OCI-LY7 (cell line): ENCODE measurements around the gene DUSP12. TPM values are rescaled to one million over a fixed set of nuclear protein-coding genes. Genes with fewer than 3 reads are reported as not detected.
A peak's percentile ranks its signal among the peaks of the same experiment; 100 is the strongest.
"Not testable (repeated sequence)": the region's sequence is repeated elsewhere in the genome, so short reads cannot be mapped to it uniquely, and the experiment has no call there.

Experiments
- BruUV-seq: library from RNA; stranded (reverse); fragments of 400-500 nt; replicated peaks from 2 replicates; lab custom pipeline; 2021; lab: Mats Ljungman, UMichigan
- CTCF ChIA-PET: fragments of 300-600 bp; sonication (Branson Sonifier 250); formaldehyde crosslinking; loops from one replicate; lab custom pipeline; 2022; ENCODE audit warnings: antibody characterized with exemption; ENCODE audit not compliant: unreplicated experiment; lab: Charles Lee
- POLR2A ChIA-PET: fragments of 300-600 bp; sonication (Branson Sonifier 250); formaldehyde crosslinking; loops from one replicate; lab custom pipeline; 2022; ENCODE audit warnings: antibody characterized with exemption; lab: Charles Lee
- DNase-seq: peaks from one replicate; pipeline ENCODE4 v3.0.0-alpha.2; 2015; ENCODE audit warnings: low spot score
- H2AFZ ChIP-seq: fragments of 200-600 bp; sonication (generic), shearing (Covaris generic); 2 replicates; pipeline ENCODE4 v1.6.1; 2014; ENCODE audit warnings: mild to moderate bottlenecking, antibody characterized with exemption, low read length, moderate library complexity
- H3K27ac ChIP-seq: fragments of 200-600 bp; sonication (generic); 2 replicates; pipeline ENCODE4 v1.5.1; 2014; ENCODE audit warnings: mixed run types, low read depth, mild to moderate bottlenecking, moderate library complexity, low read length, inconsistent platforms; ENCODE audit not compliant: poor library complexity, severe bottlenecking
- H3K36me3 ChIP-seq: fragments of 200-600 bp; sonication (generic); 2 replicates; pipeline ENCODE4 v1.6.1; 2014; ENCODE audit warnings: mild to moderate bottlenecking, antibody characterized with exemption, low read length, moderate library complexity, mixed read lengths; ENCODE audit not compliant: insufficient read depth
- H3K4me1 ChIP-seq: fragments of 200-600 bp; sonication (generic); 2 replicates; pipeline ENCODE4 v1.5.1; 2014; ENCODE audit warnings: mild to moderate bottlenecking, low read length; ENCODE audit not compliant: insufficient read depth, poor library complexity, severe bottlenecking
- H3K4me2 ChIP-seq: fragments of 200-600 bp; sonication (generic); 2 replicates; pipeline ENCODE4 v1.6.1; 2014; ENCODE audit warnings: mild to moderate bottlenecking, low read length
- H3K4me3 ChIP-seq: fragments of 200-600 bp; sonication (generic); 2 replicates; pipeline ENCODE4 v1.5.1; 2014; ENCODE audit warnings: mild to moderate bottlenecking, low read depth, low read length; ENCODE audit not compliant: poor library complexity, severe bottlenecking
- H3K79me2 ChIP-seq: fragments of 200-600 bp; sonication (generic); 2 replicates; pipeline ENCODE4 v1.6.1; 2016; ENCODE audit warnings: low read depth, mild to moderate bottlenecking, low read length, moderate library complexity, mixed read lengths; ENCODE audit not compliant: insufficient read depth
- H3K9me2 ChIP-seq: fragments of 200-600 bp; sonication (generic); 2 replicates; pipeline ENCODE4 v1.6.1; 2016; ENCODE audit warnings: mild to moderate bottlenecking, low read length, mixed read lengths; ENCODE audit not compliant: insufficient read depth
- H3K9me3 ChIP-seq: fragments of 200-600 bp; sonication (generic); 2 replicates; pipeline ENCODE4 v1.6.1; 2014; ENCODE audit warnings: mild to moderate bottlenecking, mixed run types, low read length, mixed read lengths
- H4K20me1 ChIP-seq: fragments of 200-600 bp; sonication (generic); 2 replicates; pipeline ENCODE4 v1.6.1; 2014; ENCODE audit warnings: mild to moderate bottlenecking, antibody characterized with exemption, low read length, moderate library complexity, mixed read lengths; ENCODE audit not compliant: insufficient read depth
- CTCF ChIP-seq: fragments of 200-600 bp; sonication (generic); conservative IDR thresholded peaks from 2 replicates; pipeline ENCODE4 v1.5.1; 2014; ENCODE audit warnings: mild to moderate bottlenecking, antibody characterized with exemption, low read length, moderate library complexity, mixed read lengths
- EZH2phosphoT487 ChIP-seq: fragments of 200-600 bp; sonication (generic); IDR thresholded peaks from 2 replicates; pipeline ENCODE4 v1.6.1; 2018; ENCODE audit warnings: low read depth, borderline replicate concordance, mild to moderate bottlenecking, mixed run types, antibody characterized with exemption, low read length, moderate library complexity, mixed read lengths
- intact Hi-C: fragments of 100-400 bp; cut with micrococcal nuclease; formaldehyde crosslinking; loops from one replicate; pipeline ENCODE4 v1.10.0; 2022; ENCODE audit not compliant: unreplicated experiment
- total RNA-seq, 2 experiments: library from RNA; depleted of rRNA in 1 of 2; stranded (reverse); fragments of >200 nt in 1 of 2; shearing (Covaris generic) in 1 of 2; gene quantifications; 2 replicates each; pipeline ENCODE4 v1.2.3, GENCODE V29; 2014 to 2022

Gene DUSP12
- total RNA-seq, 2 experiments from 2014 or later, result 37.3 to 43.9 TPM

- POLR2A ChIA-PET, result interaction anchor here (0.9 to 3.5 kb wide), 2 partner anchors 10 to 16 kb away, joined by 7 to 20 read pairs; partner anchors contain the start of gene FCRLA
- Histone ChIP-seq H3K9me2 (no peaks in the 10 kb centered on the region), H2AFZ (no peak overlapping the region), H3K4me3 (no peak overlapping the region), H3K4me2 (peak overlapping the region; percentile 5; the same call in 1 of the 2 replicates), H3K27ac (no peak overlapping the region), H4K20me1 (no peaks in the 10 kb centered on the region), H3K9me3 (no peaks in the 10 kb centered on the region), H3K79me2 (no peaks in the 10 kb centered on the region), H3K36me3 (no peaks in the 10 kb centered on the region), H3K4me1 (peaks cover 66% of the 10 kb centered on the region)
- intact Hi-C loops, result no loop called here
- CTCF ChIA-PET, result no interaction called here
- DNase-seq, result no peak
- BruUV-seq, result no TSS peak
- TF ChIP-seq EZH2phosphoT487 (no peak), CTCF (no peak)
Observed at GRCh38 chr1:161723459-161724141, 26.0 kb upstream of the DUSP12 start.

- BruUV-seq, H3K9me3 ChIP-seq, DNase-seq, intact Hi-C loops, H3K9me2 ChIP-seq, H3K79me2 ChIP-seq, H3K36me3 ChIP-seq, H4K20me1 ChIP-seq: not testable (repeated sequence)
- Histone ChIP-seq H3K4me3 (peak overlapping the region; percentile 77), H3K4me1 (peaks cover 50% of the 10 kb centered on the region), H2AFZ (peak overlapping the region; percentile 34; the same call in 1 of the 2 replicates), H3K27ac (peak overlapping the region; percentile 61), H3K4me2 (peak overlapping the region; percentile 84)
- ChIA-PET CTCF (interaction anchor here (0.8 to 1.1 kb wide), 2 partner anchors 11 to 23 kb away, joined by 3 read pairs; no protein-coding TSS in a partner anchor), POLR2A (interaction anchor here (0.9 to 3.8 kb wide), 5 partner anchors 9 to 41 kb away, joined by 3 to 44 read pairs (median 31); partner anchors contain the start of genes ATF6 and FCRLA)
Observed at GRCh38 chr1:161725258-161725907, 24.2 kb upstream of the DUSP12 start.

GRCh38 chr1:161725908-161726472, 23.6 kb upstream of the DUSP12 start:
- H4K20me1 ChIP-seq, result no peaks in the 10 kb centered on the region
- ChIA-PET CTCF (interaction anchor here (0.8 to 1.4 kb wide), 3 partner anchors 11 to 23 kb away, joined by 3 to 4 read pairs (median 3); no protein-coding TSS in a partner anchor), POLR2A (interaction anchor here (0.8 to 3.8 kb wide), 9 partner anchors 10 to 49 kb away, joined by 3 to 44 read pairs (median 4); partner anchors contain the start of genes ATF6, DUSP12 and FCRLA)
- H3K79me2 ChIP-seq, result no peaks in the 10 kb centered on the region
- peak overlapping the region; percentile 34; the same call in 1 of the 2 replicates for H2AFZ ChIP-seq
- BruUV-seq, result TSS peak; percentile 64
- H3K27ac ChIP-seq, result peak overlapping the region; percentile 61
- no peaks in the 10 kb centered on the region for H3K9me2 ChIP-seq
- H3K4me3 ChIP-seq, result peak overlapping the region; percentile 77
- TF ChIP-seq CTCF (peak; percentile 19; the same call in 1 of the 2 replicates), EZH2phosphoT487 (no peak)
- peak; percentile 56 for DNase-seq
- H3K4me2 ChIP-seq, result peak overlapping the region; percentile 84
- H3K9me3 ChIP-seq, result no peaks in the 10 kb centered on the region
- no peaks in the 10 kb centered on the region for H3K36me3 ChIP-seq
- intact Hi-C loops, result loop anchor here (1.0 kb wide), 1 partner anchor 19 kb away; the partner anchor contains the start of gene FCRLA
- H3K4me1 ChIP-seq, result peaks cover 44% of the 10 kb centered on the region
